Activated gamma-delta T cell treated with anti-CD3 and anti-CD28 coated beads, Interleukin-2, amount 50 U/mL, for 16 hours (primary cell): ENCODE results near the gene TOMM6.

ENCODE experiments used
- DNase-seq: peaks from one replicate; pipeline ENCODE4 v3.0.0-alpha.2; 2020; ENCODE audit warnings: low read depth

The TOMM6 gene

GRCh38 chr6:41787219-41787917, at the start of gene TOMM6:
Gene TOMM6, plus strand, starts transcription at chr6:41787694. Its CDS starts 4 bp downstream, at chr6:41787698.
- peak; percentile 90 for DNase-seq

GRCh38 chr6:41739041-41739440, 48.5 kb upstream of the TOMM6 start:
- DNase-seq: no peak

DNA sequence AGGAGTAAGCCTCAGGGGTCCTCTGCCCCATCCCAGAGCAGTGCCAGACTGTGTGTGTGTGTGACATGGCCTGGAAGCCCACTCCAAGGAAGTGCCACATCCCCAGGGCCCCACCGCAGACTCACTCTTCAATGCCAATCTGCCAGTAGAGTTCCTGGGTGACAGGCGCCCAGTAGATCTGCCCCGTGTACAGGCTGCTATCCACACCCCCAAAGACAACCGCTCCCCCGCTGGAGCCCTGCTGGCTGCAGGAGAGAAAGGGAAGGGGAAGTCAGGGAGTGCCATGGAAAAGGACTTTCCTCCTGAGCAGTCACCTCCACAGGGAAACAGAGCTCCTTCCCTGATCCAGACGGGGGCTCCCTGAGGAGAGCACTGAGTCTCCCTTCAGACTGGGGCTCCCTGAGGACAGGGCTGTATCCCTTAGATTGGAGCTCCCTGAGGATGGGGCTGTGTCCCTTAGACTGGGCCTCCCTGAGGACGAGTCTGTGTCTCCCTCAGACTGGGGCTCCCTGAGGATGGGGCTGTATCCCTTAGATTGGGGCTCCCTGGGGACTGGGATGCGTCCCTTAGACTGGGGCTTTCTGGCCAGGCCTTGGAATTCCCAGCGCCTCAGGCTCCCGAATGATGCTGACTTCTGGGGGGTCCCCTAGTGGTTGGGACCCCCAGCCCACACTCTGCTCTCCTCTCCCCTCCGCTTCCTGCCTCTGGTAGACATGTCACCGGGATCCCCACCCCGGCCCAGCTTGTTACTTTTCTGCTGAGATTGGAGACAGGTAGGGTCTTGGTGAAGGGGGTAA, 46.9 kb upstream of the TOMM6 start:
- DNase-seq: no peak

GRCh38 chr6:41741625-41742490, 45.6 kb upstream of the TOMM6 start:
- DNase-seq: no peak

GRCh38 chr6:41743406-41744235, 43.9 kb upstream of the TOMM6 start:
- no peak for DNase-seq

- DNase-seq: no peak
These were observed 43.2 kb upstream of the TOMM6 start for GRCh38 chr6:41744236-41744787.

GRCh38 chr6:41746107-41746506, 41.4 kb upstream of the TOMM6 start:
- no peak for DNase-seq

DNA sequence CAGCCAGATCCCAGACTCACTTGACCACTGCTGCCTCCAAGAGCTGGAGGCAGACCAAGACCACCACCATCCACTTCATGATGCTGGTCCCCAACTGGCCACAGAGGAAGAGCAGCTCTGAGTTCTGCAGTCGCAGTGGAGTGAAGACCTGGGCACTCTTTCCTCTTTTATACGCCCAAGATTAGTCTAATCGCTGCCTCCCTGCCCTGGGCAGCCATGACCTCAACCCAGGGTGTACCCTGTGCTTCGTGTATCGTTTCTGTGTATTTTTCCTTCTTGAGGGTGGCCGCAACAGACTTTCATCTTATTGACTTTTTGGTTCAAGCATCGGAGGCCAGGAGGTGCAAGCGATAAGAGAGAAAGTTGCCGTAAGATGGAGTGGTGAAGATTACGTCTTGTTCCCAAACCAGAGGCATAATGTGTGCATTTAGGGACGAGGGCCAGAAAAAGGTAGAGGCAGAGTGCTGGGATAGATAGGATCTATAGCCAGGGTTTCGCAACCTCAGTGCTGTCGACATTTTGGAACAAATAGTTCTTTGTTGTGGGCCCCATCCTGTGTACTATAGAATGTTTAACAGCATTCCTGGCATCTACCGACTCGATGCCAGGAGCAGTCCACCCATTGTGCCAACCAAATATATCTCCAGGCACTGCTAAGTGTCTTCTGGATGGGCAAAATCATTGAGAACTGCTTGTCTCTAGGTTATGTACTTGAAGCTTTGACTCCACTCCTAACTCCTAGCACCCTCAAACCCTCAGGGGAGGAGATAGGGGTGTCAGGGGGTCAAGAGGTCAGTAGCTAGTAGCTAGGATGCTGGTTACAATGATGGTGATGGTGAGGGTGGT, 40.0 kb upstream of the TOMM6 start, which contains the start of gene PGC:
PGC (minus strand) TSS at position 142 of the 846 bp plus-strand sequence; CDS start at position 79, 63 bp downstream.
- DNase-seq: no peak

DNA sequence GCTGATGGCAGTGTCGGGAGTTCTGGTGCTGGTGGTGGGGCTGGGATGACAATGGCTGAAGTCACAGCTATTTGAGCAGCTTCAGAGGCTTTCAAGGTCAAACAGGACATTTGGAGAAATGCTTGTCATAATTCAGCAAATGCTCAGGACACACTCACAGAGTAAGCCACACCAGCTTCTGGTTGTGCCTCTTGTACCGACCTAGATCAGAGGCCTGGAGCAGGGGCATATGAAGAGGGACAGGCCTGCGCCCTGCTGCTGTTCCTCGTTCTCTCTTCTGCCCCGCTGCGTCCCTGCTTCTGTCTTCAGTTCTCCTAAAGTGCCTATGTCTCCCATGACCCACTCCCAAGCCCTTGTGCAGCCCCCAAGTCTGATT, 39.4 kb upstream of the TOMM6 start:
- no peak for DNase-seq

- DNase-seq: no peak
These were observed 39.0 kb upstream of the TOMM6 start for GRCh38 chr6:41748542-41748941.

DNA sequence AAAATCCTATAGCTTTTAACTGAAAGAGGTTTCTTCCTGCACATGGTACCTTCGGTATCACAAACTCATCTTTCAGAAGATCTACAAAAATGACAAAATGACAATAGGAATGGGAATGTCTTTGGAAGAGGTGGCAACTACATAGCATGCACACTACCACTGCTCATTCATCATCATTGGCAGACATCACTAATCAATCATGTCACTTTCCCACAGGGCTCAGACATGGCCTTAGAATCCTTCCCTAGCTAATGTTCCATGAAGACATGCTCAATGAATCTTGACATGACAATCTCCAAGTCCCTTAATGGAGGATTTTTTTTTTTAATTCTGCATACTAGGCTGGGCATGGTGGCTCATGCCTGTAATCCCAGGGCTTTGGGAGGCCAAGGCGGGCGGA, 37.1 kb upstream of the TOMM6 start:
- DNase-seq: no peak

DNA sequence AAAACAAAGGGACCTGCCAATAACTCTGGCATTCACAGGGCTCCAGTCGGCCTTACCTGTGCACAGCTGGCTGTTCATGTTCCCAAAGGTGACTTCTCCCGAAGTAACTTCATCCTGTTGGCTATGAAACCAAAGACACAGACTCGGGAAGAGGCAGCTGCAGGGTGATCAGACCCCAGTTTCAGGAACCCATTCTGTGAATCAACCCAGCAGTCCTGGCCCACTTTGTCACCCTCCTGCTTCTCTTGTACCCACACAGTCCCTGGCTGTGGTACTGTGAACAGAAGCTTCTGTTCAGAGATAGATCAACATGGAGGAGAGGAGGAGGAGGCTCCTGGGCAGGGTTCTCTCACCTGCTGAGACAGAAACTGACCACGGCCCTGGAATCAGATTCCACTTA, 31.6 kb upstream of the TOMM6 start:
- no peak for DNase-seq

- no peak for DNase-seq
These were observed 31.1 kb upstream of the TOMM6 start for GRCh38 chr6:41756354-41756753.

DNA sequence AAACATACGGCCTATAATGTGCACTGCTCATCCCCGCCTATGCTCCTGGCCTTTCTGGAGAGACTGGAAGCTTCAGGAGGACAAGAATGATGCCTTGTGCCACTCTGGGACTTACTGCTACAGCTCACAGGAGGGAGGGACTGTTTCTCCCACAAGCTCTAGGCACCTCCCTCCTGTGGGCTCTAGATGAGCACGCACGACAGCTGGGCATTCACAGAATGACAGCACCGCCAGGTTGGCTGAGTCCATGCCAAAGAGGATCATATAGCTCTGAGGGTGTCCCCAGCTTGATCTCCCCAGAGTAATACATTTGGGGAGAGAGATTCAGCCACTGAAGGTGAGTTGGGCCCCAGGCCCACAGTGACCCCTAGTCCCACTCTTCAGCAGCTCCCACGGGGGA, 30.2 kb upstream of the TOMM6 start:
- no peak for DNase-seq

DNA sequence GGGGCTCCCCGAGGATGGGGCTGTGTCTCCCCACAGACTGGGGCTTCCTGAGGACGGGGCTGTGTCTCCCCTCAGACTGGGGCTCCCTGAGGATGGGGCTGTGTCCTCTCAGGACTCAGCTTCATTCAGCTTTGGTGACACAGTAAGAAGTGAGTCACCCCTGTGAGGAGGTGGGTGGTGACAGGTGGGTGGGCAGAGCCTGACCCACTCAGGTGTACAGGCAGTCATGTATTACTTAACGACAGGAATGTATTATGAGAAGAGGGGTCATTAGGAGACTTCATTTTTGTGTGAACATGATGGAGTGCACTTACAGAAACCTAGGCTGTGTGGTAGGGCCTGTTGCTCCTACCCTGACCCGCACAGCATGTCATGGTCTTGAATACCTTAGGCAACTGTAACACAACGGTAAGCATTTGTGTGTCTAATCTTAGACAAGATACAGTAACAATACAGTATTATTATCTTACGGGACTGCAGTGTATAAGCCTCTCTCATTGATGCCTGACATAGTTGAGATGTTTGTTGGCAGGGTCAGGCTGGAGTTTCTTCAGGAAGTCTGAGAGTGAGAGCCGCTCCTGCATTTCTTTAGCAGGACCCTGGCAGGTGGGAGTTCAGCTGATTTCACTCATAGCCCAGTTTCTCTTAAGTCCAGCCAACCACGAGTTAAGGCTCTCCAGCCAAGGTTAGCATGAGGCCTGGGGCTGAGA, 29.4 kb upstream of the TOMM6 start:
- DNase-seq: no peak

DNA sequence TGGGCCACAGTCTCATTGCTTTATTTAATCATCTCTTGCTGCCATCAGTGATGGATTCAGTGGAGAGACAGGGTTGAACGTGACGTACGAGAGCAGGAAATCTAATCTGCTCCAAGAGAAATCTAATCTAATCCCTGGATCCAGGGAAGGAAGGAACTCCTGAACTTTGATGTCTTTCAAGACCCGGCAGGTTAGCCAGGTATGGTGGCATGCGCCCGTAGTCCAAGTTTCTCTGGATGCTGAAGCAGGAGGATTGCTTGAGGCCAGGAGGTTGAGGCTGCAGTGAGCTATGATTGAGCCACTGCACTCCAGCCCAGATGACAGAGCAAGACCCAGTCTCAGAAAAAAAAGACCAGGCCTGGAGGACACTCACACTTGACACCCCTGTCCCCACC, 28.9 kb upstream of the TOMM6 start:
- no peak for DNase-seq

GRCh38 chr6:41759106-41759904, 28.2 kb upstream of the TOMM6 start:
- DNase-seq: no peak

DNA sequence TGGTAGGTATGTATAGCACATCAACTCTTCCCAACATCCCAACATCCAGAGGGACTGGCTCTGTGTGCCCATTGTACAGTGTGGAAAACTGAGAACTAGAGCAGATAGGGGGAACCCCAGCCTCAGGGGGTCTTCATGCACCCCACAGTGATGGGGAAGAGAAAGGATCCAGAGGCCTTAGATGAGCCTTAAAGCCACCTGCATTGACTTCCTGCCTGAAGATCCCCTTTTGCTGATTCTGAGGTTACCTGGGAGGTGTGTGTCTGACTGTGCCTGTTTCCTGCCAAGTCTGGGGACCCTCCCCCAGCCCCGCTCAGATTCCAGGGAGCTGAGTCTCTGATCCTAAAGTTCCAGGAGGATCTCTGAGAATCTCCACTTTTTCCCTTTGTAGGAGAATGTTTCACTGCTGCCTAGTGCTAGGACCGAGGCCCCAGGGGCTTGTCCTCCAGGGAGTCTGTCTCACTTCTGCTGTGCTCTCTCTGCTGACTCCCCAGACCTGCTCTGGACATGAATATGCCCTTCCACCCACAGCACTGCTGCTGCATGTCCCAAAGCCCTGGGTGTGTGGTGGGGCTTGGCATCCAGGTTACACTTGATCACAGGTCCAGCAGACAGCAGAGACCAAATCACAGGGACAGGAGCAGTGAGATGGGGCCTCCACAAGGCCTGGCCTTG, 27.5 kb upstream of the TOMM6 start:
- DNase-seq: no peak
